HG02938 (cell line): ENCODE results near the gene SRP14.
"Not testable (repeated sequence)": the region's sequence is repeated elsewhere in the genome, so short reads cannot be mapped to it uniquely, and the experiment has no call there.

Experiments
- ATAC-seq: cut with Tn5 transposase; IDR thresholded peaks from one replicate; pipeline ENCODE4 v1.9.1; 2021; ENCODE audit warnings: mild to moderate bottlenecking, moderate library complexity; ENCODE audit not compliant: unreplicated experiment

SRP14 gene

GRCh38 chr15:40038638-40039543, at the start of gene SRP14:
SRP14 (minus strand) TSS chr15:40039181; CDS start chr15:40039116, 65 bp downstream.
- peak; percentile 88 for ATAC-seq

GRCh38 chr15:40087991-40088928, 49.3 kb upstream of the SRP14 start:
- ATAC-seq: no peak

- no peak for ATAC-seq
Measured at GRCh38 chr15:40087068-40087810, 48.3 kb upstream of the SRP14 start.

GRCh38 chr15:40085266-40085665, 46.3 kb upstream of the SRP14 start:
- no peak for ATAC-seq

- ATAC-seq: no peak
Measured at GRCh38 chr15:40084650-40085049, 45.7 kb upstream of the SRP14 start.

- ATAC-seq: no peak
Measured at GRCh38 chr15:40082195-40082883, 43.4 kb upstream of the SRP14 start.

GRCh38 chr15:40081691-40082194, 42.8 kb upstream of the SRP14 start:
- ATAC-seq: no peak

- ATAC-seq: no peak
Measured at GRCh38 chr15:40080847-40081246, 41.9 kb upstream of the SRP14 start.

GRCh38 chr15:40080104-40080503, 41.1 kb upstream of the SRP14 start:
- no peak for ATAC-seq

- no peak for ATAC-seq
Measured at GRCh38 chr15:40079456-40079855, 40.5 kb upstream of the SRP14 start.

GRCh38 chr15:40075298-40076044, 36.5 kb upstream of the SRP14 start:
- ATAC-seq: no peak

GRCh38 chr15:40074656-40075055, 35.7 kb upstream of the SRP14 start:
- ATAC-seq: not testable (repeated sequence)

- not testable (repeated sequence) for ATAC-seq
Measured at GRCh38 chr15:40073716-40074490, 34.9 kb upstream of the SRP14 start.

- no peak for ATAC-seq
Measured at GRCh38 chr15:40072216-40072990, 33.4 kb upstream of the SRP14 start.

GRCh38 chr15:40070608-40071218, 31.7 kb upstream of the SRP14 start:
- ATAC-seq: no peak

GRCh38 chr15:40070166-40070557, 31.2 kb upstream of the SRP14 start:
- no peak for ATAC-seq
